ENCODE measurements around the gene PLP2.

PLP2 gene

GRCh38 chrX:49221868-49222267 lies 50.2 kb downstream of the PLP2 start:
- no peak overlapping the region for H3K4me3 ChIP-seq (ENCODE audit: low read length)
- no peaks in the 10 kb centered on the region for H3K36me3 ChIP-seq (ENCODE audit: control insufficient read depth, low read depth, low read length)
- peaks cover 5% of the 10 kb centered on the region for H3K9me3 ChIP-seq (ENCODE audit: control insufficient read depth, low read depth, low read length)
- no peak overlapping the region for H3K9ac ChIP-seq (ENCODE audit: low read length)
- H3K27me3 ChIP-seq (ENCODE audit: control insufficient read depth, insufficient read depth, low read length) = no peaks in the 10 kb centered on the region
- no peak overlapping the region for H3K27ac ChIP-seq (ENCODE audit: low read length)
- H3K4me1 ChIP-seq (ENCODE audit: control insufficient read depth, low read depth, low read length) = no peaks in the 10 kb centered on the region
